ENCODE data around the gene SH3TC1.

SH3TC1 gene

GRCh38 chr4:8233672-8234484 is 34.8 kb downstream of the SH3TC1 start:
- DNase-seq = no peak

- no peak for DNase-seq
Observed at GRCh38 chr4:8234715-8235114, 35.6 kb downstream of the SH3TC1 start.

GRCh38 chr4:8235224-8235623 is 36.1 kb downstream of the SH3TC1 start:
- no peak for DNase-seq

- DNase-seq = no peak
Observed at GRCh38 chr4:8235686-8236085, 36.6 kb downstream of the SH3TC1 start.

- DNase-seq = no peak
Observed at GRCh38 chr4:8236106-8236919, 37.2 kb downstream of the SH3TC1 start.

GRCh38 chr4:8236920-8237195 is 37.8 kb downstream of the SH3TC1 start:
- no peak for DNase-seq

GRCh38 chr4:8237256-8237989 is 38.3 kb downstream of the SH3TC1 start:
- no peak for DNase-seq

- DNase-seq = no peak
Observed at GRCh38 chr4:8238036-8238511, 39.0 kb downstream of the SH3TC1 start.

GRCh38 chr4:8238515-8239053 is 39.5 kb downstream of the SH3TC1 start:
- DNase-seq = no peak

- DNase-seq = no peak
Observed at GRCh38 chr4:8239226-8239625, 40.1 kb downstream of the SH3TC1 start.

GRCh38 chr4:8239661-8240060 is 40.6 kb downstream of the SH3TC1 start:
- no peak for DNase-seq

- no peak for DNase-seq
Observed at GRCh38 chr4:8240211-8241041, 41.3 kb downstream of the SH3TC1 start.

- no peak for DNase-seq
Observed at GRCh38 chr4:8241211-8241779, 42.2 kb downstream of the SH3TC1 start.

- DNase-seq = peak; percentile 77
Observed at GRCh38 chr4:8241895-8242696, 43.0 kb downstream of the SH3TC1 start.

- no peak for DNase-seq
Observed at GRCh38 chr4:8242782-8243560, 43.9 kb downstream of the SH3TC1 start.

GRCh38 chr4:8244001-8244757 is 45.1 kb downstream of the SH3TC1 start:
- DNase-seq = no peak

GRCh38 chr4:8244931-8245460 is 45.9 kb downstream of the SH3TC1 start:
- DNase-seq = no peak

GRCh38 chr4:8245884-8246833 is 47.1 kb downstream of the SH3TC1 start:
- DNase-seq = no peak

All from activated T-cell treated with anti-CD3 and anti-CD28 coated beads for 4 hours (primary cell).